Measurements from ENCODE around the gene SLC2A9.

The SLC2A9 gene

DNA sequence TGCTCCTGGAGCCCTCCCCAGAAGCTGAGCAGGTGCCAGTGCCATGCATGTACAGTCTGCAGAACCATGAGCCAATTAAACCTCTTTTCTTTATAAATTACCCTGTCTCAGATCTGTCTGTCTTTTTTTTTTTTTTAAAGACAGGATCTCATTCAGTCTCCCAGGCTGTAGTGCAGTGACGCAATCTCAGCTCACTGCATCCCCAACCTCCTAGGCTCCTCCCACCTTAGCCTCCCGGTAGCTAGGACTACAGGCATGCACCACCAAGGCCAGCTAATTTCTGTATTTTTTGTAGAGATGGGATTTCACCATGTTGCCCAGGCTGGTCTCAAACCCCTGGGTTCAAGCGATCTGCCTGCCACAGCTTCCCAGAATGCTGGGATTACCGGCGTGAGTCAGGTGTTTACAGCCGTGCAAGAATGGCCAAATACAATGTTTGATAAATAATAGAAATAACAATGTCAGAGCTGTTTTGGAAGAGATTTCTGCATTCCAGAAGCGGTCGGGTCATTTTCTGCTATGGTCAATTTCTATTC, 68.8 kb downstream of the SLC2A9 start:
- no peak for DNase-seq

DNA sequence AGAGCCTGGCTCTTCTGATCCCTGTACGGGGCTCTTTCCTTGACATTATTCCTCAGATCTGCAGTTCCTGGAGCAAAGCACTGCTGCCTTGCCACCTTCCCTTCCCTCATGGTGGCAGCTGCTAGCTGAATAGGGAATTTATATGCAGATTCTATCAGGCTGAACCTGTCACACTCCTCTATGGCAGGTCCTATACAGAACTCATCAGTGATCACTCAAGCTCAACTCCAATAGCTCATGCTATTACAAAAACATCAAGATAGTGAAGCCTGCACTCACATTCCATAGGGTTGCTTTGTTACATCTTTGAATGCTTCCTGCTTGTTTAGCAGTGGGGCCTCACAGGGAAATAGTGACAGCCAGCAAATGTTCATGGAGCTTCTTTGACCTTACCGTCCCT, 71.7 kb downstream of the SLC2A9 start:
- DNase-seq, result no peak

DNA sequence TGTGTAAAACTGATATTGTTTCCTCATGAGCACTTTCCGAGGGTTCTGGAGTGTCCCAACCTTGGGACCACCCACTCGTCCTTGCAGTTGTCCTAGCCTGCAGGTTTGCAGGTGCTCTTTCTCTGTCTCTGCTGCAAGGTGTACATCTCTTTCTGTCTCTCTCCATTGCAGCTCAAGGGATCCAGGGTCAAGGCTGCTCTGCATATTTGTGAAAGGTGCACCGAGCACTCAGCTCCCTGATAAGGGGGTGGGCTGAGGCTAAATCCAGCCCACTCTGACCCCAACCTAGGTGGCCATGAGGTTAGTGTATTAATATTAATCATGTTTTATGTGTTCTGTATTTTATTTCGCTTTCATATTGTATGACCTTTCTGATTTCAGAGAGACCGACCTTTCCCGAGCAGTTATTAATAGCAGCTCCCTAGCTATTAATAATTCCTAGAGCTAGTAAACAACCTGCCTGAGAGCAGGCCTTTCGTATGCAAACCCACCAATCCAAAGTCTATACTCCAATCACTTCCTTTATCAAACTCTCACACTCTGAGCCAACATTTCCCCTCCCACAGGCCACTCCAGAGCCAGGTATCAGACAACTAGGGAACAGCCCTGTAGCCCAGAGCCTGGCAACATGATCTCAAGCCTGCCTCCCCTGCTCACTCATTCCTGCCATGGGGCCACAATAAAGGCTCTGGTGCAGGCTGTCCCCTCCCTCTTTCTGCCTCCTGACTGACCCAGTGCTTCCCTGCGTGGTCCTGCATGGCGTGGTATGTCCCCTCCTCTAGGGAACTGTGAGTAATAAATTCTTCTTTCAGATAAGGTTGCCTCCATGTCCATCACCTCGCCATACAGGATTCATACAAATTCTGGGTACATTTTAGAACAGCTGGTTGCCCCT, 73.9 kb downstream of the SLC2A9 start:
- DNase-seq, result no peak

DNA sequence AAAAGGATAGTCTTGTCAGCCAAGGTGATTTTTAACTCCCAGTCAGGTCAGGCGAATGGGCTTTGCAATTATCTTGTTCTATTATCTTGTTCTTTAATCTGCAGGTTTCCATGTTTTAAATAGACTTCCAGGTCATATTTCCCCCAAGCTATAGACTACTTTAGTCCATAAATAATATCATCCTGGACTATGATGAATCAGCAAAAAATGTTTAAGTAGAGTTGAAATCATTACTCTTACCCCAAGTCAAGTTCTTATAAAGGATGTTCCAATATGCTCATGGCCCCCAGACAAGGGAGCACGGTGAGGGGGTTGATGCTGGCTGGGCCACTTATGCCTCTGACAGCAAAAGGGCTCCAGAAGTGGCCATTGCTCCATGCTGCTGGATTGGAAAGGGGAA, 75.1 kb downstream of the SLC2A9 start:
- DNase-seq, result no peak

DNA sequence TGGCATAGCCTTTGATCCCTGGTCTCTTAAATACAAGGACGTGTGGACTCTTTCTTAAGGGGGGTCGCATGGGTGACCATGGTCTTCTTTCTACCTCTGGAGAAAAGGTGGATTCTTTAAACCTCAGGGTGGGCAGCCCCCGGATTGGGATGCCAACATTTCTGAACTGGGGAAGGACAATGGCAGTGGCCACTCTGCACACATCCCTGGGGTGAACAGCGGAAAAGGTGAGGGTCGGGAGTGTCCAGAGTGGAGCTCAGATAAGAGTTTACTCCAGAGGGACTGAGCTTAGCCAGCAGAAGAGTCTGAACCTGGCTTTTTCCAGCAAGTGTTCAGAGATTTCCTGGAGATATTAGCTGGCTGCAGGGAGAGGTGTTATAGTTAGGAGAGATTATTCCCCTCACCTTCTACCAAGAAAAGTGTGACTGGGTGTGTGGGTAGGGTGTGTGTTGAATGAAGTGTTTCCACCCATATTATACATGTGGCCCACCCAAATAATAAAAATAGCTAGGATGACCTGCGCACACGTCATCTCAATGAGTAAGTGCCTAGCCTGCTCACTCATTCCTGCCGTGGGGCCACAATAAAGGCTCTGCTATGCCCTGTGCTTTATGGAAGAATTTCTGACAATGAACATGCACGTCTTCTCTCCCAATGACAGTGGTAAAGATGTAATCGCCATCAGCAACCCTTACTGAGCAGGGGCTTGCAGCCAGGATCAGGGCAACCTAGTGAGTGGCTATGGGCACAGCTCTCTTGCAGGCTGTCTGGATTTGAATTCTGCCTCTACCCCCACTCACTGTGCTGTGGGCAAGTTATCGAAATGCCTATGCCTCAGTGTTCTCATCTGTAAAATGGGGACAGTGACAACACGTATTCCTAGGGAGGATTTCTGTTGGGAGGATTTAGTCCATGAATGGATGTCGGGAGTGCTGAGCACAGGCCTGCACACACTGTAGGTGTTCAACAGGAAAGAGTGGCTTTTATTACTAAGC, 76.6 kb downstream of the SLC2A9 start:
- DNase-seq, result no peak

DNA sequence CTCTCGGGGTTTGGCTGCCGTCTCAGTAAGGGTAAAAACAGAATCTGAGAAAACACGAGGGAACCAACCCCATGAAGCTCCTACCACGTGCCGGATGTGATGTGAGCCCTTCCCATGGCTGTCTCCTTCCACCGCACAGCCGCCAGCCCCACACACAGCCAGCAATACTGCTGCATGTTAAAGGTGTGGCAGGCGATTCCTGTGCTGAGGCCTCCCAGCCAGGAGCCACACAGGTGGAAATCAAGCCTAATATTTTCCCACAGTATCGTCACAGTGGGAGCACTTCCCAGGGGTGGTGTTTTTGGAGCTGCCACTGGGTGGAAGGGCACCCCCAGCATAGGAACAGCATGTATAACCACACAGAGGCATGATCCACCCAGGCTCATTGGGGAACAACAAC, 77.5 kb downstream of the SLC2A9 start:
- no peak for DNase-seq

DNA sequence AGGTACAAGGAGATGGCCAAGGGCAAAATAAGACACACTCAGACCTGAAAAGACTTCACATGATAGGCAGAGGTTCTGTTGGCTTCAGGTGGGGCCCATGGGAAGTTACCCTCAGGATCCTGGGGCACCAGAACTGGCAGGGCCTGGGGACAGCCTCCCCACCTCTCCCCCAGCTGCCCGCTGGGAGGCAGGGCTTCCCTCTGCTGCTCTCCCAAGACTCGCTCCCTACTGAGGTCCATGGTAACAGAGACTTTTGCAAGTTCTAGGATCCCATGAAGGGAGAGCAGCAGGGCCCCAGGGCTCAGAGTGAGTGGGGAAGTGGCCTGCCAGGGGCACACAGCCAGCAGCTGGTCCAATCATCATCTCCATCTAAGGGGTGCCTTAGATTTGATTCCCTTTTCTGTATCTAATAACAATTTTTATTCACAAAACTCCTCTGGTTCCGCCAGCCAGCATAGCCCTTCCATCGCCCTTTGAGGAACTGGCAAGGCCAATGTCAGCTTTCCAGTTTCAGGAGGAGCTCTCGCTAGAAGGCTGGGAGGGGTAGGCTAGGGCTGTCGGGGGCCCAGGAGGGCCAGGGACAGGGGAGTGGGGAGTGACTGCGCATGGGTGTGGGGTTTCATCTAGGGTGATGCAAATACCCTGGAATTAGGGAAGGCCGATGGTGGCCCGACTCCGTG, 78.2 kb downstream of the SLC2A9 start:
- DNase-seq, result no peak

DNA sequence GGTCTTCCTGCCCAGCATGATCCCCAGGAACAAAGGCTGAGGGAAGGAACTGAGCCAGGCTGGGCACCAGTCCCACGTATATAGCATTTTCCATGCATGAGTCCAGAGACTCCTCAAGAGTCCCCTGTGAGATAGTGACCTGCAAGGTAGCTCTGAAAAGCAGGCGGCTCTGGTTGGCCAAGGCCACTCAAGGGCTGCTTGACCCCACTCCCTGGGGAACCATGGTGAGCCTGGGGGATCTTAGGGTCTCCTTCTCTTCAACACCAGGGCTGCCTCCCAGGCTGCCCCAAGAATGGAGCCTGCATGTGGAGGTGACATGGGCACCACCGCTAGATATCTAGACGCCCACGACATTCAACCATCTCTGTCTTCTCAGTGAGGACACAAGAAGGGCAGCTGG, 79.2 kb downstream of the SLC2A9 start:
- DNase-seq, result no peak

DNA sequence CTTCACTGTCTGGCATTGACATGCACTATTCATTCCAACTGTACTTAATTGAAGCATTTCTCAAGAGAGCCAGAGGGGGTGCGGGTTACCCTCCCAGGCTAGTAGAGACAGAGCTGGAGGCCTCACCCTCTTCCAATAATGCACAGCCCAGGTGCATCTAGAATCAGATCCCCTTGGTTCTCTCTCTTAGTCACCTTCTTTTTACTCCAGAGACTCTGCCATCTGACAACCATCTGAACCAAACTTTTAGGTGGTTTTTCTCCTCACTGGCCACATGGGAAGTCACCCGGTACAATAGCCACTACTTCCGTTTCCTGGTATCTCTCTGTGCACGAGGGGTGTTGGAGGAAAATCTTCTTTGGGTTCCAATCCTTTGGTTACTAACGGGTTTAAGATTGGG, 81.3 kb downstream of the SLC2A9 start:
- no peak for DNase-seq

DNA sequence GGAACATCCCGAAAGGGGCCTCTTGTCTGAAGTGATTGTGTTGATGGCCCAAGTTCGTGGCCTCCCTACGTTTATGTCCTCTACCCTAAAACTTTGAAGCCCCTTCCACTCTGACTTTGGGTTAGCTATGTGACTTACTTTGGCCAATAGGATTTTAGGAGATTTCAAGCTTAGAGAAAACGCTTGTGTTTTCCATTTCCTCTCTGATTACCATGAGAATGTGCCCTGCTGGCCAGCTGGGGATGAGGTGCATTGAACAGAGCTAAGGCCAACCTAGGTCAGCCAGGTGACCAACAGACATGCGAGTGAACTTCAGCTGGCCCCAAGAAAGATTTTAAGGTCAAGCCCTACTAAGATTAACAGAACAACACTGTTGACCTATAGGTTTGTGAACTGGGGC, 82.4 kb downstream of the SLC2A9 start:
- DNase-seq, result no peak

DNA sequence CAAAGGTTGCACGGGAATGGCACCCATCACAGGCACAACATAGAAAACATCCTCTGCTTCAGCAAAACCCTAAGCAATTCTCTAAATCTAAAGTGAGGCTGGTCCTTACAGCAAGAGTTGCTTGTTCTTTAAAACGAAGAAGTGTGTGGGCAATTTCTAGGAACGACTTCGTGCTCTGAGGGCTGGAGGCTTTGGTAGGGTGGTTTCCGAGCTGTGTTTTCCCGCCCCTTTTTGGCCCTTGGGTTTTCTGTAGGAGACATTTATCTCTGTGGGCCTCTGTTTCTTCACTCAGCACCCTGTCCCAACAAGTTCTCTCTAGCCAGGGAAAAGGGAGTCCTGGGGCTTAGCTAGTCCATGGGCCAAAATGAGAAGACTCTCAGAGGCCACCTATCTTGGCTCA, 84.2 kb downstream of the SLC2A9 start:
- DNase-seq, result no peak

DNA sequence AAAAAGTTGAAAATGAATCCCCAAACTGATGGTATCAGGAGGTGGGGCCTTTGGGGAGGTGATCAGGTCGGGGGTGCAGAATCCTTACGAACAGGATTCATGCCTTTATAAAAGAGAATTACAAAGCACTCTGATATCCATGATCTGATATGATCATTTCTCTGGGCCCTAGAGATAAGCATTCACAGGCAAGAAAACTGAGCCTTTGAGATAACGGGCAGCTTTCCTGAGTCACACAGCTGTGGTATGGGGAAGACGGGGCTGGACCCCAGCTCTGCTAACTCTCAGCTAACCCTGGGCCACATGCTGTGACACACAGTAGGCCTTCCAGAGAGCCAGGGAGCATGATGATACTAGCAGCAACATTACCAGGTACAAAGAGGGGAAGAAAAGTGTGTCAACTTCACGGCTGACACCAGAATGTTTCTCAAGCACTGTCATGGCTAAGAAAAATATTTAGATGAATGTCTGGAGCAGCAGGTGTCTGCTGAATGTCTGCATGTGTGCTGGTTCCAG, 85.1 kb downstream of the SLC2A9 start:
- no peak for DNase-seq

DNA sequence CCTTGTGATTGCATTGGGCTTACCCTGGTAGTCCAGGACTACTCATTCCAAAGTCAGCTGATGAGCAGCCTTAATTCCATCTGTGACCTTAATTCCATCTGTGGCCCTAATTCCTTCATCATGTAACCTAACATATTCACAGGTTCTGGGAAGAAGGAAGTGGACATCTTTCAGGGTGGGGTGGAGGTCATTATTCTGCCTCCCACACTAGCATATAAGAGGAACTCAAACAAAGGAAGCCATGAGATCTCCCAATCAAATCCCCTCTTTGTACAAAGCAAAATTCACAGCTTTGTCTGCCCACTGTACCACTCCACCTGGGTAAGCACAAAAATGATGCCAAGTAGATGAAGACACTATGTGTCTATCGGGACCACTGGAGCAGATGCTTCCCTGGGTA, 87.3 kb downstream of the SLC2A9 start:
- DNase-seq, result no peak

DNA sequence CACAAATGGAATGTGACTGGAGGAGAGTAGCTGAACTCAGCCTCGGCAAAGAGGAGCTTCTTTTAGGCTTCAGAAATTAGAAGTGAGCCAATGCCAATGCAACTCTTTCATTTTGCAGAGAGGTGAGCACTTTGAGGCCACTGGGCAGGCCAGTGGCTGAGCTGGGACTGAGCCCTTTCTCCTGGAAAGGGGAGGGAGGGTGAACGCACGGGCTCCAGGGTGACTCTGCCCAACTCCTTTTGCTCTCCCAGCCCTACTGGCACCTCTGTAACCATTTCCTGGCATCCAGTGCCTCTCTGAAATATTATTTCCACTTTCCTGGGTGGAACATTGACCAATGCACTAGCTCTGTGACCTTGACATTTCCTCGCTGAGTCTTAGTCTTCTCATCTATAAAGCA, 88.1 kb downstream of the SLC2A9 start:
- no peak for DNase-seq

DNA sequence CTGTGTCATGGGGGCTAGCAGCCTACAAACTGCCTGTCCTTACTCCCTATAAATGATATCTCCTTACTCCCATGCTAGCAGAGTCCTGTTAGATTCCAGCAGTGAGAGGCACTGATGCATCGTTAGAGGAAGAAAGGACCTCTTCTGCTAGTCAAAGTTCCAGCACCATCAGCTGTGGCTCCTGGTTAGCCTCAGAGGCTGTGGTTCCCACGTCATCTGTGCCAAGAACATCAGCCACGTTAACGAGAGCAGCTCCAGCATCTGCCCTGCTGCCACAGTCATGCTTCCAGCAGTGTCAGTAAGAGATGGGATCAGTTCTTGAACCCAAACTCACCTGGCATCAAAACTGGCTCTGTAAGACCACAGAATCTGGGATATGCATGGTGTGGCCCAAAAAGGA, 88.5 kb downstream of the SLC2A9 start:
- no peak for DNase-seq

DNA sequence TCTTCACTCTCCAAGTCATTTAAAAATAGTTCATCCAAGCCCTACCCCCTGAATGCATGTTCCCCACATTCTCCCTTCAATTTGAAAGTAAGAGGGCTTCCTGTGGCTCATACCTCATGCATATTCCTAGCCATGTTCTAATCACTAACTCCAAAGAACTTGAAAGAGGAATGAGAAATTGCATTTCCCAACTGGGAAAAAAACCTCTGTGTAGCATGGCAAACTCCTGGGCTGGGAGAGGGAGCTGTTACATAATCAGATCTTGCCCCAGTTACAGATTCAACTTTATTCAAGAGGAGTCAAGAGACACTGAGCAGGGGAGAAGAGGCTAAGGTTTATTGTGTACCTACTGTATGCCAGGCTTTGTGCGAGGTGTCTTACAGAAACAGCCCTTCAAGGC, 90.2 kb downstream of the SLC2A9 start:
- no peak for DNase-seq

DNA sequence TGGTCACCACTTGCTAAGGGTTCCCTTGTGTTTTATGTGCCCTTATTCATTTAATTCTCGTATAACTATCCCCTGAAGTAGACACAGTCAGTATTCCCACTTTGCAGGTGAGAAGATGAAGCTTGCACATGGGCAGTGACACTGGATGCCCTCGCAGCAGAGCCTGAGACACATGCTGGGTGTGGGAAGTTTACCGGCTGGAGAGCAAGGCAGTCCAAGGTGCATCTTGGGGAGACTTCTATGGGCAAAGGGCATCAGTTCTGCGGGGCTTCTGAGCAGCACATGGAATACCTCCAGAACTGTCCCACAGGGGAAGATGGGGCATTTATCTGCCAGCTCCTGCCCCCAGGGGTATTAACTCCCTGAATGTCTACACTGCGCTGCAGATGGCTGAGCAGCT, 92.2 kb downstream of the SLC2A9 start:
- no peak for DNase-seq

DNA sequence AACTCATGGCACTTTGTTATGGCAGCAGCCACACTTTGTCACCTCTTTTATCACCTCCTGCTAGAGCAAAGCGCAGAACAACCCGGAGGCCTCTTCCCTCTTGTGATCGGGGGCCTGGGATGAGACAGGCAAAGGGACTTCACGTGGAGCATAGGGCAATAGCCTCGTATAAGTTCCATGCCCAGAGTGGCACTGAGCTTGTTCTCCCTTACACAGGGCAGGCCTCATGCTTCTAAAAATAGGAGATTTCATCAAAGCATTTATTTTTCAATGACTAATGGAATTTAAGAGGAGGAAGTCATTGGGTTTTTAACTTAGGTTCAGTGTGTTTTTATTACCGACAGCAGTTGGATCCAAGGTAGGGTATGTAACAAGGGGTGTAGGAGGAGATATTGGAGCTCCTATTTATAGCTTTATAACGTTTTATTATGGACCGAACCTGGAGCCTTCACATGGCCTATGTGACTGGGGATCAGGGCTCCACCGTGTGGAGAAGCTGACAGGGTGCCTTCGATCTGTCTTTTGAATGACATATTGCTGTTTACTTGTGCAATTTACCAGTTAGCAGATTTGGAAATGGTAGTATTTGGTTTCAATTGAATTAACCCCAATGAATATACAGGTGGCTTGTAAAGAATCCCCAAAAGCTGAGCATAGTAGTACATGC, 93.8 kb downstream of the SLC2A9 start:
- DNase-seq, result peak in 1 of 2 experiments; percentile 26

DNA sequence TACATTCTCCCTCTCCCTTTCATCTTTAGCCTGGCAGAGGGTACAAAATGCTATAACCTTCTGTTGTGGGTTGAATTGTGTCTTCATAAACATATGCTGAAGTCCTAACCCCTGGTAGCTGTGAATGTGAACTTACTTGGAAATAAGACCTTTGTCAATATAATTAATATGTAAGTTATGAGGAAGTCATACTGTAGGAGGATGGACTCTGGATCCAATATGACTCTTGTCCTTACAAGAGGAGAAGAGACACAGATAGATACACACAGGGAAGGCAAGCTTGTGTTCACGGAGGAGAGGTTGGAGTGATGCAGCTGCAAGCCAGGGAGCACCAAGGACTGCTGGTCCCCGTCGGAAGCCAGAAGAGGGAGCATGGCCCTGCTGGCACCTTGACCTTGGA, 94.7 kb downstream of the SLC2A9 start:
- DNase-seq, result no peak

DNA sequence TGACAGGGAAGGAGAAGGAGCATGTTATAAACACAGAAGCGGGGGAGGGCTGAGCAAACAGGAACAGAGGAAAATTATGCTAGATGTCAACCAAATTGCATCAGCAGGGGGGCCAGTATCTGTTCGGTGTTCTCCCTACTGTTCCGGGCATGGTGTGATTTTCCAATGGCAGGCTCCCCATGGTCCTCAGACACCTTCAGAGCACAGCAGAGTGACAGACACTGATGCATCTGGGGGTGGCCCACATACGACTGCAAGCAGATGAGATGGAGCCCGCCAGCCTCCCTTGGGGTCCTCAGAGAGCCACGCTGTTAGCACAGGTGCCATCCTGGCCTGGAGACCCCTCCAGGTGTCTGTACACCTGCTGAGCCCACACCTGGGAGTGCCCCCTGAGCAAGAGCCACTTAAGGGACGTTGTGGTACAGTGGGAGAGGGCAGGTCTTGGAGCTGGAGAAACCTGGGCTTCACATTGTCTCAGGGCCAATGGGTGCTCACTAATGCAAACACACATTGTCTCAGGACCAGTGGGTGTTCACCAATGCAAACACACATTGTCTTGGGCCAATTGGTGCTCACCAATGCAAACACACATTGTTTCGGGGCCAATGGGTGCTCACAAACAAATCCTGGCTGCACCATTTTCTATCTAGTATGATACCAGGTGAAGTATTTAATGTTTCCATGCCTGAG, 95.4 kb downstream of the SLC2A9 start:
- peak; percentile 90 to 97 for DNase-seq

DNA sequence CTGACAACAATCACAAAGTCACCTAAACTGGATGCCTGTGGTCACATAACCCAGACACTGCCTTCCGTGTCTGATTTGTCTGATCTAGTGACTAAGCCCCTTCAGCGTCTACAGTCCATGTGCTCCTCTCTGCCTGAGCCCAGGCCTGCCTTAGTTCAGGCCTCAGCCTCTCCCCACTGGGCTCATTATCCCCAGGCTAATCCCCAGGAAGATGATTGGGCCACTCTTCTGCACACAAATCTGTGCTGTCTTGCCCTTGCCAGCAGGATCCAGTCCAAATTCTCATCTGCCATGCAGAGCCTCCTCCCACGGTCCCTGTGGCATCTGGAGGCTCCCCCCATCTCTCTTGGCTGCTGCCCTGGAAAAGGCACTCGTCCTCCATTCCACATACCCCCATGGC, 96.5 kb downstream of the SLC2A9 start:
- peak; percentile 85 to 94 for DNase-seq
